ENCODE measurements around the gene ARHGEF7.
A peak's percentile ranks its signal among the peaks of the same experiment; 100 is the strongest.

ARHGEF7 gene

GRCh38 chr13:111203736-111204389, 88.8 kb downstream of the ARHGEF7 start:
- no peak for DNase-seq

- peak; percentile 69 for DNase-seq
Measured at GRCh38 chr13:111204438-111205177, 89.5 kb downstream of the ARHGEF7 start.

- DNase-seq = no peak
Measured at GRCh38 chr13:111206148-111206547, 91.0 kb downstream of the ARHGEF7 start.

DNA sequence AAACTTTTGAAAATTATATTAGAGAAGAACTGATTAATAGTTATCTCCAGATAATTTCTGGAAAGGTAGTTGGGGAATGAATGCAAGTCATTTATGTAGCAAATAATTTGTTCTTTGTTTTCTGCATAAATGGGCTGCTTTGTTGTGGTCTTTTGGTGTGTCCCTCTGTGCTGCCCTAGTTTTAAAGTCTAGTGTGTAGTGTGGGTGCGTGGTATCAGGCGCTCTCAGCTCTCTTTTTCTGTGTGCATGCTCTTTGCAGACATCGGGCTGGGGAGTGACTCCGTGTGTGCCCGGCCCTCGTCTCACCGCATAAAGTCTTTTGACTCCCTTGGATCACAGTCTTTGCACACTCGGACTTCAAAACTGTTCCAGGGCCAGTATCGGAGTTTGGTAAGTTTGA, 94.5 kb downstream of the ARHGEF7 start:
- no peak for DNase-seq

DNA sequence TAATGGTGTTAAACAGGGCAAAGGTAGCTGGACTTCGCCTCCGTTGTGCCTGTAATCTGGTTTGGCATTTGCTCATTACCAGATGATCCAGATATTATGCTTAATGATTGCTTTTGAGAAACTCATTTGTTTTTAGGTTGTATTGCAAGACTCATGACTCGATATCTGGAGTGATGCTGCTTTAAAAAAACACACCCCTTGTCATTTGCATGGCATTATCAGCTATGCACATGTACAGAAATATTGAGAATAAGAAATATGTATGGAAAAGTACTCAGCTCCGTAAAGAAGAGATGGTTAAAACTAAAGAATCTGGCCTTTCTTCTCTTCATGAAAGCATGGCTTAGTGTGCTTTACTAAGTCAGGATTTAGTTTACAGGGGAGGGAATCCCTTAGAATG, 95.0 kb downstream of the ARHGEF7 start:
- DNase-seq = no peak

DNA sequence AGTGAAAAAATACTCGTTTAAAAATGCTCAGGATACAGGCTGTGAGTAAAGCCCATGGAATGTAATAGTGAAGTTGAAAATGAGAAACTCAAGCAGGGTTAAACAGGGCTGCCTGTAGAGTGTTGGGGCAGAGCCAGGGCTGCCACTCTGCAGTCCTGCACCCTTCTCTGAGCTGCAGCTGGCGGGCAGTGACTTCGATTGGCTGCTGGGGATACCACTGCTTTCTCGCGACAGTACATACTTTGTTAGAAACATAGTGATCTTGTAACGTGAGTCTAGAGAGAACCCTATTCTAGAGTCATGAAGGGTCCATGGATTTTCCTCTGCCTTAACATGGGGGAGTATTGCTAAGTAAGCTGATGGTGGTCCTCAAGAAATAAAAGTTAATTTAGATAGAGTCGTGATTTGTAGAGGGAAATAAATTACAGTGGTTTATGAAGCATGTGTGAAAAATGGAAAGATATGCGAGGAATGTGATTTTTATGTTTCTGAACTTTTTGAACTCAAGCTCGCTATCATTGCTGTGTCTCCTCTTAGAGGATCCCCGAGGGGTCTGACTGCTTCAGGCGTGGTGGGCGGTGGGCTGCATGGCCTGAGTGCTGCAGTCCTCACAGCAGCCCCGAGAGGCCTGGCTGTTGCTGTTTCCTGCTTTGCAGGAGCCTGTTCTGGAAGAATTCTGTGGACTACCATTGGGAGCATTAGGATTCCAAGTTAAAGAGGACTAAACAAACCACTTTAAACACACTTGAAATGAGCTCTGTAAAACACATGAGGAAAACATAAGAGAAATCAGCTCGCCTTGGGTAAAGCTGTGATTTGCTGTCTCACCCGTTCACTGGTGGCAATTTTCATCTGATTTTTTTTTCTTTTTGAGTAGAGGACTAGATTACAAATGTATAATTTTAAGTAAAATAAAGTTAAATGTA, 95.7 kb downstream of the ARHGEF7 start:
- peak; percentile 72 for DNase-seq

DNA sequence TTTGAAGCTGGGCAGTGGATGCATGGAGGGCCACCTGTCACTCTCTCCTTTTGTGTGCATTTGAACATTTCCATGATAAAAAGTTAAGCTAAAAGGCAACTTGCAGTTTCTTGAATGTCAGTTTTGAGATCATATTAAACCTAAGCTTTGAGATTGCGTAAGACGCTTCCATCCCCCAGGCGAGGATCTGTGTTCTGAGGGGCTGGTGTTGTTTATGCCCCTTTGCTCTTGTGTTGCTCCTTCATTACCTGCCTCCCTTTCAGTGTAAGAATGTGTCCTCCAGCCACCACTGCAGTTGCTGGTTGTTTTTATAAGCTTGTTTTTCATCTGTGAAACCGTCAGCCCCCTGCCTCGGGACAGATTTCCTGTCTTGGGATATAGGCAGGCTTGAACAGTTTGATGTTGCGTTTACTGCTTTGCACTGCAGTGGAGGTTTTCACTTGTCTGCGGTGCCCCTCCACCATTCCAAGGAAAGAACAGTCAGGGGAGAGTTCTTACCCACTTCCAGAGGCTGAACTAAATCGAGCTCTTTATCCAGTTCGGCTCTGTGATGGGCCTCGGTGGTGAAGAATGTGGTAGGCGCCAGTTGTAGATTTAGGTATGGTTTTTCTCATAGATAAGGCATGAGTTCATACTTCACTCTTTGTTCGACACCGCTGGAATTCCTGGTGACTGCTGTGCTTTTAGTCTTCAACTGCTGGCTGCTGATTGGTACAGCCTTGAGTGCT, 96.8 kb downstream of the ARHGEF7 start:
- no peak for DNase-seq

- DNase-seq = no peak
Measured at GRCh38 chr13:111212517-111212873, 97.4 kb downstream of the ARHGEF7 start.

GRCh38 chr13:111213964-111214726, 99.0 kb downstream of the ARHGEF7 start:
- DNase-seq = no peak

DNA sequence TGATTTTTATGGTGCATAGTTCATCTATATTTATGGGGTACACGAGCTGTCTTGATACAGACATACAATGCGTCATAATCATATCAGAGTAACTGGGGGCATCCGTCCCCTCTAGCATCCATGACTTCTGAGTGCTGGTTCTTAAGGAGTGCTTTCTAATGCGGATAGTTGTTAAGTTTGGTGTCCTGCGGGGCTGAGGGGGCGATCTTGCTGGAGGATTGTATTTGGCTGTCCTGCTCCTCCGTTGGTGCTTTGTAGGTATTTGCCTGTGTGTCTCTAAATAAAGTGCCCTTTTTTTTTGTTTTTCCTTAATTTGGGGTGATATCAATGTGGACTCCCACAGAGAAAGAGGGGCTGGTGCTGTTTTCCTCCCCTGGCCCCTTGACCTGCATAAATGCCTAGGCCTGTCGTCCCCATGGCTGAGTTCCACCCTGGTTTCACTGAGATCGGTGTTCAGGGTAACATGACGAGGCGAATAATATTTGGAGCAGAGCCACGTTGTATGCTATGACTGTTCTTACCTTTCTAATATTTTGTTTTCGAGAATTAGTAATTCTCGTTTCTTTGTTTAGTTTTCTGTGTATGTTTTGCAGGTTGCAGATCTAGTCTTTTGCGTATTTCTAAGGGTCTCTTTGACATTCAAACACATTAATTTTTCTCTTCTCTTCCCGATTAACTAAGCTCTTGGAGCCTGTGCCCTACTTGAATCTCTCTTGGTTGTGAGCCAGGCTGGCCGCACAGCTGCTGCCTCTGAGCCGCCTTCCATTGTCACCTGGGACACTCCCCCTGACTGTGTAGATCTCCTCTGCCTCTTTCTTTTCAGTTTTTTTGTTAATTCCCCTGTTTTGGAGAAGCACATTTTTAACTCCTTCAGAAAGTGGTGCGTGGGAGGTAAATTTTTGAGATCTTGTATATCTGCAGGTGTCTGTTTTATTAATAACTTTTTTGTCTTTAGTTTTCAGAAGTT, 100.3 kb downstream of the ARHGEF7 start:
- DNase-seq = no peak

DNA sequence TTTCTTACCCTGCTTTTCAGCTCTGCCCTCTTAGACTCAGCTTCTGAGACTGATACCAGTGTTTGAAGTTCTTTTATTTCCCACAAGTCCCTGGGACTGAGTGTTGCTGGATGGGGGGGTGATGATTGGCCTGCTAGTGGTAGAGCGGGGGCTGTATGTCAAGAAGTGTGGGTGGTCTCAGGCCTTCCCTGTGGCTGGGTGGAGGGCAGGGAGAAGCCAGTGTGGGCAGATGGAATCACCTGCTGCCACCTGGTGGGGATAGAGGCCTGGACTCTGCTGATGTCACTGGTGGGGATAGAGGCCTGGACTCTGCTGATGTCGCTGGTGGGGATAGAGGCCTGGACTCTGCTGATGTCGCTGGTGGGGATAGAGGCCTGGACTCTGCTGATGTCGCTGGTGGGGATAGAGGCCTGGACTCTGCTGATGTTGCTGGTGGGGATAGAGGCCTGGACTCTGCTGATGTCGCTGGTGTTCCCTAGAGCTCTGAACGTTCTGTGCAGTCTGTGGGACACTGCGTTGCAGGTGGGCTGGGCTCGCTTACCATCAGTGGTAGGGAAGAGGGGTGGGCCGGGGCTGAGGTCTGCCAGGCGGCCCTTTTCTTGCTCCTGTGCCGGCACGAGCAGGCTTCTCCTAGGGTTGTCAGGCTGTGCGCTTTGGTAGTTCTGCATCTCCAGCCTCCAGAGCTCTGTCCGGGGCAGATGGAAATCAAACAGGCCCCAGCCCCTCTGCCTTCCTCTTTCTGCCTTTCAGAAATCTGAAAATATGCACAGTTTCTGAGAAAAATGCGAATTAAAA, 101.3 kb downstream of the ARHGEF7 start:
- DNase-seq = no peak

GRCh38 chr13:111217641-111218040, 102.5 kb downstream of the ARHGEF7 start:
- no peak for DNase-seq

DNA sequence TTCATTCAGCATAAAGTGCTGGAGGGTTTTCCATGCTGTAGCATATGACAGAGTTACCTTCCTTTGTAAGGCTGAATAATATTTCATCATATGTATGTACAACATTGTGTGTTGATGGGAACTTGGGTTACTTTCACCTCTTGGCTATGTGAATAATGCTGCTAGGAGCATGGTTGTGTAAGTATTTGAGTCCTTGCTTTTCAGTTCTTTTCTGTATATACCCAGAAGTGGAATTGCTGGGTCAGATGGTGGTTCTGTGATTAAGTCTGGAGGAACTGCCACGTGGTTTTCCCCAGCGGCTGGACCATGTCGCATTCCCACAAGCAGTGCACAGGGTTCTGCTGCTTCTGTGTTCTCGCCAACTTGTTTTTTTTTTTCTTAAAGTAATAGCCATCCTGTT, 104.2 kb downstream of the ARHGEF7 start:
- no peak for DNase-seq

DNA sequence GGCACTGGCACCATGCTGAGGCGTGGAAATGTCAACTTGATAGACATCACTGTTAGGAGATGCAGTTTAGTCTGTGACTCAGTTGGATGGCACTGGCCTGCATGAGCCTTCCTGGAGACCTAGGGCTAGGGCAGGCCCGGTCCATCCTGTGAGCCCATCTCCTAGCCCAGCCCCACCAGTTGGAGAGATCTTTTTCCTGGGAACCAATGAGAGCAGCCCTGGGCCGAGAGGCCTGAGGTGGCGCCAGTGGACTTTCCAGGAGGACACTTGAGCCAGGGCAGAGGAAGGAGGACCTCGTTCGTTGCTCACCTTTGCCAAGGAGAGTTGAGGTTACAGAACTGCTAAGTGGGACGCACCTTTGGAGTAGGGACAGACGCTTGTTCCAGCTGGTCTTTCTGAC, 104.8 kb downstream of the ARHGEF7 start:
- no peak for DNase-seq

DNA sequence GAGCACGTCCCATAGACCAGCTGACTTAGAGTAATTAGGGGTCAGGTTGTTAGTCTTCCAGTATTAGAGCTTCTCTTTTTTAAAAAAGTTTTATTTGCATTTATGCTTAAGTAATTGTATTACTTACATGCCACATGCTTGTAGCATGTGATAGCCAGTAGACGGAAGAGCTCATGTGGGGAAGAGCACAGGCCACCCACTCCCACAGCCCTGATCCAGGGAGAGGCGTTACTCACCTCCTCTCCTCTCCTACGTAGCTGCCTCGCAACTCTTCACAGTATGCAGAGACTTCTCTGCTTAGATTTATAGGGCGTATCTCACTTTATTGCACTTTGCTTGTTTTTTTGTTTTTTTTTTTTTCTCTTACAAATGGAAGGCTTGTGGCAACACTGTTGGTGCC, 110.1 kb downstream of the ARHGEF7 start:
- no peak for DNase-seq

DNA sequence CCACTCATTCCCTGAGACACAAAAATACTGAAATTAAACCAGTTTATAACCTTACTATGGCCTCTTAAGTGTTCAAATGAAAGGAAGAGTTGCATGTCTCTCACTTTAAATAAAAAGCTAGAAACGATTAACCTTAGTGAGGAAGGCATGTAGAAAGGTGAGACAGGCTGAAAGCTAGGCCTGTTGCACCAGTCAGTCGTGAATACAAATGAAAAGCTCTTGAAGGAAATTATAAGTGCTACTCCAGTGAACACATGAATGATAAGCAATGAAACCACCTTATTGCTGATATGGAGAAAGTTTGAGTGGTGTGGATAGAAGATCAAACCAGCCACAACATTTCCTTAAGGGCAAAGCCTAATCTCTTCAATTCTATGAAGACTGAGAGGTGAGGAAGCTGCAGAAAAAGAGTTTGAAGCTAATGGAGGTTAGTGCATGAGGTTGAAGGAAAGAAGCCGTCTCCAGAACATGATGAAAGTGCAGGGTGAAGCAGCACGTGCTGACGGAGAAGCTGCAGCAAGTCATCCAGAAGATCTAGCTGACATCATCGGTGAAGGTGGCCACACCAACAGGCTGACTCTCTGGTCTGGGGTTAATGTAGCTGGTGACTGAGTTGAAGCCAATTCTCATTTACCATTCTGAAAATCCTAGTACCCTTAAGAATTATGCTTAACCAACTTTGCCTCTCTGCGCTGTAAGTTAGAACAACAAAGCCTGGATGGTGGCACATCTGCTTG, 110.9 kb downstream of the ARHGEF7 start:
- no peak for DNase-seq

- no peak for DNase-seq
Measured at GRCh38 chr13:111227405-111227804, 112.3 kb downstream of the ARHGEF7 start.

DNA sequence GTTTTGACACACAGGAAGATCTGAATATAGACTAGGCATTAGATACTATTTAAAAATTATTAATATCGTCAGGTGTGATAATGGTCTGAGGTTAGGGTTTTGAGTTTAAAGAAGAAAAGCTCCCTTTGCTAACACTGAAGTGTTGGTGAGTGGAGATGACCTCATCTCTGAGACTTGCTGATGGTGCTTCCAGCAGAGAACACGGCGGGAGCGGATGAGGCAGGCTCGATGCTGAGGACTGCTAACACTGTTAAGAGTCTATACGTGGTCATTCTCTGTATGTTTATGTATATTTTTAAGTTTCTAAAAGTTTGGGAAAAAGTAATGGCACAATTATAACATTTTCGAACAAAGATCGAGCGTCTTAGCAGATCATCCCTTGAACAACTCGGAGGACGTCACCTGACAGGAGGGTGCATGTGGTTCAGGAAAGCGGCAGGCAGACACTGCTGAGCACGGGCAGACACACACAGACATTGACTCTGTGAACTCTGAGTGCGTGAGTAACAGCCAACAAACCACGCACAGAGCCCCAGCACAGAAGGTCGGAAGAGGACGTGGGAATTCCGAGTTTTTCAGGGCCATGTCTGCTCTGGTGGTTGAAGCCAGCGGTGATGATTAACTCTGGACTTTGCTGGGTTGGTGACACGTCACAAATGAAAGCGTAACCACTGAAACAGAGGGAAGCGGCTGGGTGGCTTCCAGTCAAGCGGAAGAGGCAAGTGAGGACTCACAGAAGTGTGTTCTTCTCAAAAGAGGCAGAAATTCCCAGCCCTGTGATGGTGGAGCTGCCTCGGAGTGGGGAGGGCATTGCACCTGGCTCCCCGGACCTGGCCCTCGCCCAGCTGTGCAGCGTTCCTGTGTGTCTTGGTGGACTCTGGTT, 113.4 kb downstream of the ARHGEF7 start:
- no peak for DNase-seq
